ENCODE results near the gene PADI4. TPM values are rescaled to one million over a fixed set of nuclear protein-coding genes. Genes with fewer than 3 reads are reported as not detected.

PADI4 gene
- total RNA-seq, 1 experiment from 2014 or later, result not detected

GRCh38 chr1:17328855-17329254 lies 20.9 kb downstream of the PADI4 start:
- POLR2A ChIA-PET, result no interaction called here

GRCh38 chr1:17329610-17330009 lies 21.6 kb downstream of the PADI4 start:
- CTCF ChIA-PET, result no interaction called here

More at GRCh38 chr1:17328855-17329254, 20.9 kb downstream of the PADI4 start:
- in situ Hi-C loops (cut with HindIII; ENCODE audit: low pct_unique_long_range_greater_than_20kb, low sequenced_read_pairs), result no loop called here
- Histone ChIP-seq H3K4me1 (ENCODE audit: control insufficient read depth, insufficient read depth, low read length) (no peaks in the 10 kb centered on the region), H3K4me3 (ENCODE audit: low read depth in 2 of 2, low read length in 2 of 2) (no peak overlapping the region), H3K27me3 (ENCODE audit: control insufficient read depth, insufficient read depth, low read length) (no peaks in the 10 kb centered on the region), H3K27ac (ENCODE audit: low read length) (no peak overlapping the region), H3K9me3 (ENCODE audit: control insufficient read depth, insufficient read depth, low read depth, low read length) (0 out of 2 replicates have a peak, but pooled peaks cover 3% of the 10 kb centered on the region), H3K36me3 (ENCODE audit: control insufficient read depth, insufficient read depth, low read length) (no peaks in the 10 kb centered on the region)
- TF ChIP-seq CTCF (IDR thresholded peaks at IDR 0.05) (no peak), REST (IDR thresholded peaks at IDR 0.05; ENCODE audit: insufficient read depth in 1 of 2, low read depth in 2 of 2, low read length in 1 of 2) (no peak), POLR2AphosphoS5 (IDR thresholded peaks at IDR 0.05; ENCODE audit: low read depth, low read length) (no peak), SIN3A (IDR thresholded peaks at IDR 0.05; ENCODE audit: borderline replicate concordance, insufficient read depth, low read depth, low read length) (no peak), TCF7L2 (IDR thresholded peaks at IDR 0.05; ENCODE audit: low read depth, low read length) (no peak)
- DNase-seq (ENCODE audit: low read depth, low spot score) (no peak), ATAC-seq (no peak)
- intact Hi-C loops (cut with micrococcal nuclease; ENCODE audit: unreplicated experiment), result no loop called here
- no TSS peak for BruUV-seq (replicated peaks)
- CTCF ChIA-PET, result no interaction called here

GRCh38 chr1:17330856-17331255 lies 22.9 kb downstream of the PADI4 start:
- ATAC-seq (no peak), DNase-seq (ENCODE audit: low read depth, low spot score) (no peak)
- intact Hi-C loops (cut with micrococcal nuclease; ENCODE audit: unreplicated experiment) (no loop called here), in situ Hi-C loops (cut with HindIII; ENCODE audit: low pct_unique_long_range_greater_than_20kb, low sequenced_read_pairs) (no loop called here)
- 0 out of 2 replicates have a peak, but pooled peaks cover 4% of the 10 kb centered on the region for H3K4me1 ChIP-seq (ENCODE audit: control insufficient read depth, insufficient read depth, low read length)
- H3K27me3 ChIP-seq (ENCODE audit: control insufficient read depth, insufficient read depth, low read length), result no peaks in the 10 kb centered on the region
- POLR2A ChIA-PET, result interaction anchor here (0.5 to 0.6 kb wide), 2 partner anchors 62 to 218 kb away, joined by 3 to 11 read pairs; no protein-coding TSS in a partner anchor
- no peak overlapping the region for H3K27ac ChIP-seq (ENCODE audit: low read length)
- H3K36me3 ChIP-seq (ENCODE audit: control insufficient read depth, insufficient read depth, low read length), result no peaks in the 10 kb centered on the region
- CTCF ChIA-PET, result interaction anchor here (0.6 kb wide), 1 partner anchor 275 kb away, joined by 7 read pairs; no protein-coding TSS in a partner anchor
- no peak overlapping the region for H3K4me3 ChIP-seq (ENCODE audit: low read depth in 2 of 2, low read length in 2 of 2)
- no TSS peak for BruUV-seq (replicated peaks)
- 0 out of 2 replicates have a peak, but pooled peaks cover 3% of the 10 kb centered on the region for H3K9me3 ChIP-seq (ENCODE audit: control insufficient read depth, insufficient read depth, low read depth, low read length)
- no peak for TF ChIP-seq TCF7L2 (IDR thresholded peaks at IDR 0.05; ENCODE audit: low read depth, low read length)
- TF ChIP-seq SIN3A (IDR thresholded peaks at IDR 0.05; ENCODE audit: borderline replicate concordance, insufficient read depth, low read depth, low read length), result no peak
- no peak for TF ChIP-seq CTCF (IDR thresholded peaks at IDR 0.05)
- no peak for TF ChIP-seq POLR2AphosphoS5 (IDR thresholded peaks at IDR 0.05; ENCODE audit: low read depth, low read length)
- TF ChIP-seq REST (IDR thresholded peaks at IDR 0.05; ENCODE audit: insufficient read depth in 1 of 2, low read depth in 2 of 2, low read length in 1 of 2), result no peak

More at GRCh38 chr1:17329610-17330009, 21.6 kb downstream of the PADI4 start:
- intact Hi-C loops (cut with micrococcal nuclease; ENCODE audit: unreplicated experiment) (no loop called here), in situ Hi-C loops (cut with HindIII; ENCODE audit: low pct_unique_long_range_greater_than_20kb, low sequenced_read_pairs) (no loop called here)
- ATAC-seq, result no peak
- POLR2A ChIA-PET, result no interaction called here
- no peak overlapping the region for H3K4me3 ChIP-seq (ENCODE audit: low read depth in 2 of 2, low read length in 2 of 2)
- H3K36me3 ChIP-seq (ENCODE audit: control insufficient read depth, insufficient read depth, low read length), result no peaks in the 10 kb centered on the region
- no TSS peak for BruUV-seq (replicated peaks)
- H3K4me1 ChIP-seq (ENCODE audit: control insufficient read depth, insufficient read depth, low read length), result no peaks in the 10 kb centered on the region
- 0 out of 2 replicates have a peak, but pooled peaks cover 3% of the 10 kb centered on the region for H3K9me3 ChIP-seq (ENCODE audit: control insufficient read depth, insufficient read depth, low read depth, low read length)
- no peak for TF ChIP-seq POLR2AphosphoS5 (IDR thresholded peaks at IDR 0.05; ENCODE audit: low read depth, low read length)
- no peaks in the 10 kb centered on the region for H3K27me3 ChIP-seq (ENCODE audit: control insufficient read depth, insufficient read depth, low read length)
- no peak for DNase-seq (ENCODE audit: low read depth, low spot score)
- no peak overlapping the region for H3K27ac ChIP-seq (ENCODE audit: low read length)

All from Panc1 (cell line).